ENCODE measurements around the gene KHDC3L.

KHDC3L gene

GRCh38 chr6:73362358-73362757 is at the start of gene KHDC3L:
TSS of gene KHDC3L (plus strand) at chr6:73362658. CDS start at chr6:73362730, 72 bp downstream.
- no peak for DNase-seq (ENCODE audit: low spot score)

GRCh38 chr6:73314577-73315492 is 47.6 kb upstream of the KHDC3L start:
- DNase-seq (ENCODE audit: low spot score) = no peak

- no peak for DNase-seq (ENCODE audit: low spot score)
Observed at GRCh38 chr6:73323323-73323722, 39.1 kb upstream of the KHDC3L start.

GRCh38 chr6:73325656-73326055 is 36.8 kb upstream of the KHDC3L start:
- DNase-seq (ENCODE audit: low spot score) = no peak

GRCh38 chr6:73328790-73329189 is 33.7 kb upstream of the KHDC3L start:
- DNase-seq (ENCODE audit: low spot score) = no peak

- peak; percentile 51 for DNase-seq (ENCODE audit: low spot score)
Observed at GRCh38 chr6:73329201-73329600, 33.3 kb upstream of the KHDC3L start.

- DNase-seq (ENCODE audit: low spot score) = no peak
Observed at GRCh38 chr6:73339340-73339739, 23.1 kb upstream of the KHDC3L start.

- no peak for DNase-seq (ENCODE audit: low spot score)
Observed at GRCh38 chr6:73340048-73340447, 22.4 kb upstream of the KHDC3L start.

- no peak for DNase-seq (ENCODE audit: low spot score)
Observed at GRCh38 chr6:73341335-73341734, 21.1 kb upstream of the KHDC3L start.

GRCh38 chr6:73342174-73342573 is 20.3 kb upstream of the KHDC3L start:
- no peak for DNase-seq (ENCODE audit: low spot score)

GRCh38 chr6:73343164-73343563 is 19.3 kb upstream of the KHDC3L start:
- DNase-seq (ENCODE audit: low spot score) = no peak

- no peak for DNase-seq (ENCODE audit: low spot score)
Observed at GRCh38 chr6:73348550-73349204, 13.8 kb upstream of the KHDC3L start.

- no peak for DNase-seq (ENCODE audit: low spot score)
Observed at GRCh38 chr6:73349311-73349710, 13.1 kb upstream of the KHDC3L start.

GRCh38 chr6:73353636-73354593 is 8.5 kb upstream of the KHDC3L start, which contains the start of gene DPPA5:
TSS of gene DPPA5 (minus strand) at chr6:73354276. CDS start at chr6:73354225, 51 bp downstream.
- DNase-seq (ENCODE audit: low spot score) = no peak

- DNase-seq (ENCODE audit: low spot score) = no peak
Observed at GRCh38 chr6:73362869-73363536, 545 bp downstream of the KHDC3L start.

GRCh38 chr6:73363537-73363875 is 1.0 kb downstream of the KHDC3L start:
- no peak for DNase-seq (ENCODE audit: low spot score)

GRCh38 chr6:73364121-73364520 is 1.7 kb downstream of the KHDC3L start:
- no peak for DNase-seq (ENCODE audit: low spot score)

- DNase-seq (ENCODE audit: low spot score) = no peak
Observed at GRCh38 chr6:73364549-73364948, 2.1 kb downstream of the KHDC3L start.

GRCh38 chr6:73367761-73368355 is 5.4 kb downstream of the KHDC3L start:
- no peak for DNase-seq (ENCODE audit: low spot score)

- DNase-seq (ENCODE audit: low spot score) = no peak
Observed at GRCh38 chr6:73368675-73369074, 6.2 kb downstream of the KHDC3L start.

- DNase-seq (ENCODE audit: low spot score) = no peak
Observed at GRCh38 chr6:73369157-73369556, 6.7 kb downstream of the KHDC3L start.
